Stimulated activated CD4-positive, alpha-beta T cell treated with anti-CD3 and anti-CD28 coated beads, Interleukin-4, amount 100 ng/mL, for 48 hours (primary cell): ENCODE results near the gene GARS1.
"Not testable (repeated sequence)": the region's sequence is repeated elsewhere in the genome, so short reads cannot be mapped to it uniquely, and the experiment has no call there.

Experiments
- DNase-seq, 2 donors: peaks; one replicate each; pipeline ENCODE4 v3.0.0-alpha.2; 2020; ENCODE audit warnings: low read depth in 2 of 2

Gene GARS1

GRCh38 chr7:30575910-30576309, 18.8 kb upstream of the GARS1 start:
- no peak for DNase-seq

GRCh38 chr7:30583181-30583580, 11.5 kb upstream of the GARS1 start:
- no peak for DNase-seq

GRCh38 chr7:30584415-30584814, 10.3 kb upstream of the GARS1 start:
- DNase-seq = no peak

- no peak for DNase-seq
Observed at GRCh38 chr7:30584965-30585364, 9.7 kb upstream of the GARS1 start.

- no peak for DNase-seq
Observed at GRCh38 chr7:30585675-30586074, 9.0 kb upstream of the GARS1 start.

- DNase-seq = not testable (repeated sequence)
Observed at GRCh38 chr7:30587547-30587946, 7.1 kb upstream of the GARS1 start.

- no peak for DNase-seq
Observed at GRCh38 chr7:30589111-30589510, 5.6 kb upstream of the GARS1 start.

GRCh38 chr7:30594048-30594539, 584 bp upstream of the GARS1 start:
- DNase-seq = peak; percentile 14 to 28

GRCh38 chr7:30595436-30596013, 847 bp downstream of the GARS1 start:
- DNase-seq = no peak

- DNase-seq = no peak
Observed at GRCh38 chr7:30596014-30596641, 1.4 kb downstream of the GARS1 start.

GRCh38 chr7:30596721-30597120, 2.0 kb downstream of the GARS1 start:
- no peak for DNase-seq

- DNase-seq = no peak
Observed at GRCh38 chr7:30598121-30598876, 3.6 kb downstream of the GARS1 start.

- no peak for DNase-seq
Observed at GRCh38 chr7:30604901-30605300, 10.2 kb downstream of the GARS1 start.

- no peak for DNase-seq
Observed at GRCh38 chr7:30605832-30606231, 11.2 kb downstream of the GARS1 start.

GRCh38 chr7:30612658-30613265, 18.1 kb downstream of the GARS1 start:
- peak; percentile 29 to 52 for DNase-seq

- no peak for DNase-seq
Observed at GRCh38 chr7:30613366-30614325, 19.0 kb downstream of the GARS1 start.

GRCh38 chr7:30616318-30616717, 21.6 kb downstream of the GARS1 start:
- DNase-seq = no peak

- no peak for DNase-seq
Observed at GRCh38 chr7:30617359-30617758, 22.7 kb downstream of the GARS1 start.

- DNase-seq = no peak
Observed at GRCh38 chr7:30618080-30618676, 23.5 kb downstream of the GARS1 start.

GRCh38 chr7:30618961-30619360, 24.3 kb downstream of the GARS1 start:
- DNase-seq = no peak

- no peak for DNase-seq
Observed at GRCh38 chr7:30625283-30625682, 30.6 kb downstream of the GARS1 start.
